Gastroesophageal sphincter (tissue), 4 donors: ENCODE data around the gene LTB4R. TPM values are rescaled to one million over a fixed set of nuclear protein-coding genes. Genes with fewer than 3 reads are reported as not detected.

Source experiments
- ATAC-seq: fragments of 150-250 bp; one replicate; pipeline ENCODE4 v1.9.1; 2016; ENCODE audit warnings: mild to moderate bottlenecking, moderate library complexity
- H3K27ac ChIP-seq, 4 donors: fragments of 200-600 bp; sonication (generic) in 3 of 4; 1 replicate in 3 of 4; 2 replicates in 1 of 4; pipeline ENCODE4 v1.5.1; 2016 to 2019
- H3K27me3 ChIP-seq: fragments of 200-600 bp; sonication (generic); one replicate; pipeline ENCODE4 v1.5.1; 2019
- H3K36me3 ChIP-seq, 2 donors: fragments of 200-600 bp; sonication (generic); one replicate each; pipeline ENCODE4 v1.5.1; 2019; ENCODE audit warnings: control low read depth in 1 of 2
- H3K4me1 ChIP-seq, 3 donors: fragments of 200-600 bp; sonication (generic); 1 replicate in 2 of 3; 2 replicates in 1 of 3; pipeline ENCODE4 v1.5.1; 2016 to 2019; ENCODE audit warnings: control low read depth in 2 of 3
- H3K4me3 ChIP-seq, 2 donors: fragments of 200-600 bp; sonication (generic); one replicate each; pipeline ENCODE4 v1.5.1; 2019; ENCODE audit warnings: mild to moderate bottlenecking in 1 of 2, moderate library complexity in 1 of 2
- H3K9me3 ChIP-seq, 3 donors: fragments of 200-600 bp; sonication (generic); one replicate each; pipeline ENCODE4 v1.5.1; 2017 to 2019; ENCODE audit warnings: control low read depth in 2 of 3
- EP300 ChIP-seq: sonication (generic); formaldehyde crosslinking; IDR thresholded peaks from one replicate; pipeline ENCODE4 v1.6.1; 2017; ENCODE audit warnings: antibody characterized with exemption, mild to moderate bottlenecking
- POLR2A ChIP-seq, 2 donors: fragments of 450-650 bp; IDR thresholded peaks; one replicate each; pipeline ENCODE4 v1.6.1; 2017; ENCODE audit warnings: antibody characterized with exemption in 2 of 2, mild to moderate bottlenecking in 2 of 2, moderate library complexity in 1 of 2
- POLR2AphosphoS5 ChIP-seq: sonication (generic); formaldehyde crosslinking; IDR thresholded peaks from one replicate; pipeline ENCODE4 v1.6.1; 2017; ENCODE audit warnings: antibody characterized with exemption
- WGBS, 2 donors: methylation state at CpG; one replicate each; pipeline ENCODE4 v1.1.5; 2018; ENCODE audit warnings: low coverage in 1 of 2; 5-methylcytosine and 5-hydroxymethylcytosine counted together
- total RNA-seq, 4 donors: library from RNA; depleted of rRNA; stranded (reverse); fragments of >200 nt; gene quantifications; one replicate each; pipeline ENCODE4 v1.1.0, GENCODE V29; 2016
- TF ChIP-seq, protein P1 (sequence below), 4 experiments: fragments of 200-600 bp in 2 of 4; fragments of 450-650 bp in 2 of 4; sonication (generic) in 1 of 4; IDR thresholded peaks; one replicate each; pipeline ENCODE4 v1.5.1; 2017 to 2019; ENCODE audit warnings: antibody characterized with exemption in 4 of 4, mild to moderate bottlenecking in 2 of 4, moderate library complexity in 2 of 4

LTB4R gene
- total RNA-seq, 4 donors from 2014 or later, result 3.0 to 4.2 (median 3.4) TPM

DNA sequence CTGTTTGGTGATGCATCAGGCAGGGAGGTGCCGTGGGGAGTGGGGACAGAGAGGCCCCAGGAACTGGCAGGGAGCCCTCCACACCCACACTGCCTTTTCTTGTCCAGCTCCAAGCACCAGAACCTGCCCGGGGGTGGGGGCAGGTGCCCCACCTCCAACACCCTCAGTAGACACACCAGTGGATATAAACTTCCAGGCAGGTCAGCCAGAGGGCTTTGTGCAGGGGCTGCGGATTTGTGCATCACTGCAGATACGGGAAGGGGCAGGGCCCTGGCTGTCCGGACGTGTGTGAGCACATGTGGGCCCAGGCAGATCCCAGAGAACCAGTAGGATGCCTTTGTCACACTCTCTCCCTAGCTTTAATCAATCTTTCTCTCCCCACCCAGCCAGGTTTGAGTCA is 47.0 kb upstream of the LTB4R start:
- no peak overlapping the region for H3K4me3 ChIP-seq
- TF ChIP-seq, protein P1, sequence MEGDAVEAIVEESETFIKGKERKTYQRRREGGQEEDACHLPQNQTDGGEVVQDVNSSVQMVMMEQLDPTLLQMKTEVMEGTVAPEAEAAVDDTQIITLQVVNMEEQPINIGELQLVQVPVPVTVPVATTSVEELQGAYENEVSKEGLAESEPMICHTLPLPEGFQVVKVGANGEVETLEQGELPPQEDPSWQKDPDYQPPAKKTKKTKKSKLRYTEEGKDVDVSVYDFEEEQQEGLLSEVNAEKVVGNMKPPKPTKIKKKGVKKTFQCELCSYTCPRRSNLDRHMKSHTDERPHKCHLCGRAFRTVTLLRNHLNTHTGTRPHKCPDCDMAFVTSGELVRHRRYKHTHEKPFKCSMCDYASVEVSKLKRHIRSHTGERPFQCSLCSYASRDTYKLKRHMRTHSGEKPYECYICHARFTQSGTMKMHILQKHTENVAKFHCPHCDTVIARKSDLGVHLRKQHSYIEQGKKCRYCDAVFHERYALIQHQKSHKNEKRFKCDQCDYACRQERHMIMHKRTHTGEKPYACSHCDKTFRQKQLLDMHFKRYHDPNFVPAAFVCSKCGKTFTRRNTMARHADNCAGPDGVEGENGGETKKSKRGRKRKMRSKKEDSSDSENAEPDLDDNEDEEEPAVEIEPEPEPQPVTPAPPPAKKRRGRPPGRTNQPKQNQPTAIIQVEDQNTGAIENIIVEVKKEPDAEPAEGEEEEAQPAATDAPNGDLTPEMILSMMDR (IDR thresholded peaks at IDR 0.05), result no peak
- TF ChIP-seq POLR2A (IDR thresholded peaks at IDR 0.05) (no peak), EP300 (no peak), POLR2AphosphoS5 (no peak)
- H3K27ac ChIP-seq, result no peak overlapping the region
- ATAC-seq, result no peak
- H3K9me3 ChIP-seq, result no peaks in the 10 kb centered on the region
- peaks cover 0 to 3% (median 0%) of the 10 kb centered on the region in 3 donors for H3K4me1 ChIP-seq
- H3K36me3 ChIP-seq, result peaks cover 0 to 52% of the 10 kb centered on the region in 2 donors
- no peaks in the 10 kb centered on the region for H3K27me3 ChIP-seq
- 56% methylated on average over 4 of the region's 6 CpGs; no CpG with 5 or more reads in 1 of the 2 donors for WGBS, 2 donors

DNA sequence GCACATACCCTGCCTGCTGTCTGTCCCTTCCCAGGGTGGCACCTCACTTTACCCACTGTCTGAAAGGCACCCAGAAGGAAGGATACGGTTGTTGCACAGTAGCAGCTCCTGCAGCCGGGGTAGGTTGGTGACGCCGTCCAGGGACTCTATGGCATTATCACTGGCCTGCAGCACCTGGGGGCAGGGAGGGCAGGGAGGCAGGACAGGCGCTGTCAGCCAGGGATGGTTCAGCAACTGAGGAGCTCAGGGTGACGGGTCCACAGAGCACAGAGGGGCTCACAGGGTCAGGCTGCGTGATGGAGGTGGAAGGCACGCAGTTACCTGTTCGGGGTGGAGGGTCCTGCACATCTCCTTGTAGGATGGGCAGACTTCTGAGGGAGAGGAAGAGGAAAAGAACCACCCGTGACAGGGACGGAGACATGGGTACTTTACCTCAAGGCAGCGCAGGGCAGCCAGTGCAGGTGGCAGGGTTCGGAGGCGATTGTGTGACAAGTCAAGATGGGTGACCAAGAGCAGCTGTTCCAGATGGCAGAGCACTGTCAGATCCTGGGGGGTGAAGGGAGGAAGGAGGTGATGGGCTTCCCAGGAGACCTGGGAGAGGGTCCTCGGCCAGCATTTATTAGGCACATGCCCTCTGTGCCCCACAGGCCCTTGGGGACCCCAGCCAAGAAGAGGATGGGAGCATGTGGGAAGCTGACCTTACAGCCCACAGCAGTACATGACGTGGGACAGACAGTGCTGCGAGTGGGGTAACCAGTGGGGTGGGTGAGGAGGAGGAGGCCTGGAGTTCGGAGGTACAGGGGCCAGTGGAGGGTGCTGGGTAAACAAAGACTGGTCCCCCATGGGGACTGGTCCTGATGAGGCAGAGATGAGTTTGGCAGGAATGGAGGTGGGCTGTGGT is 44.7 kb upstream of the LTB4R start:
- Histone ChIP-seq H3K27ac (no peak overlapping the region), H3K27me3 (no peaks in the 10 kb centered on the region), H3K36me3 (peaks cover 0 to 60% of the 10 kb centered on the region in 2 donors), H3K4me3 (no peak overlapping the region), H3K4me1 (peaks cover 0 to 7% (median under 1%) of the 10 kb centered on the region in 3 donors), H3K9me3 (no peaks in the 10 kb centered on the region)
- TF ChIP-seq POLR2A (IDR thresholded peaks at IDR 0.05), result no peak
- TF ChIP-seq EP300, result no peak
- TF ChIP-seq, protein P1 (IDR thresholded peaks at IDR 0.05), result no peak
- TF ChIP-seq POLR2AphosphoS5, result no peak
- no peak for ATAC-seq
- 62 to 76% methylated on average over 5 to 11 of the region's 18 CpGs for WGBS, 2 donors

DNA sequence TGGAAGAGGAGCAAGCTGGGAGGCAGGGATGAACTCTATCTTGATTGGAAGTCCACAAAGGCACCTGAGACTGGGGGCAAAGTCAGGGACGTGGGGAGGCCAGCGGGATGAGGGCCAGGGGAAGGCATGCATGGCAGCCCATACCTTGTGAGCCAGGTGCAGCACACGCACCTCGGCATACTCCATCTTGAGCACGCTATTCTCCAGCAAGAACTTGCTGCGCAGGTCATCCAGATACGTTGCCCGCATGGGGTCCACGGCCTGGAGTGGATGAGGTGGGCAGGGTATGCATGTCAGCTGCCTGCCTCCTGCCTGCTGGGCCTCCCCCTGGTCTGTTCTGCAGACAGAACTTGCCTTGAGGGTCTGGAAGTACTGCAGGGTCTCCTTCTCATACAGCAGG is 43.8 kb upstream of the LTB4R start:
- 78% methylated on average over 3 of the region's 9 CpGs; no CpG with 5 or more reads in 1 of the 2 donors for WGBS, 2 donors
- TF ChIP-seq EP300 (no peak), POLR2A (IDR thresholded peaks at IDR 0.05) (no peak), POLR2AphosphoS5 (no peak)
- TF ChIP-seq, protein P1 (IDR thresholded peaks at IDR 0.05), result no peak
- H3K27me3 ChIP-seq, result no peaks in the 10 kb centered on the region
- peaks cover 0 to 17% (median 6%) of the 10 kb centered on the region in 3 donors for H3K4me1 ChIP-seq
- H3K27ac ChIP-seq, result no peak overlapping the region
- peaks cover 0 to 60% of the 10 kb centered on the region in 2 donors for H3K36me3 ChIP-seq
- ATAC-seq, result no peak
- no peak overlapping the region for H3K4me3 ChIP-seq
- H3K9me3 ChIP-seq, result no peaks in the 10 kb centered on the region

DNA sequence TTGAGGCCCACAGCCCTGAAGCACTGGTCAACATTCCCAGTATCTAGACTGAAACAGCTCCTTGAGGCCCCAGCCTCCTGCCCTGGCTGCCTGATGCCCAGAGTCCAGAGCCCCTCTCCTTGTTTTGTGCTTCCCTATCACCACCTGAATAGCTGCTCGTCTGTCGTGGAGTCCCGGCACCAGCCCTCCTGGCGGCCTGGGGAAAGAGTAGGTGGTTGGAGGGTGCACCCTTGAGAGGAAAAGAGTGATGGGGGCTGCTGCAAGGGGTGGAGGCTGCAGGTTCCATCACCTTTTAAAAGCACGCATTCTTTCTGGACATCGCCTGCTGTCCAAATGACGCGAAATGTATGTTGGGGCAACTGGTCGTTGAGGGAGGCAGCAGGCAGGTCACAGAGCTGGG is 43.1 kb upstream of the LTB4R start:
- H3K36me3 ChIP-seq, result peaks cover 0 to 60% of the 10 kb centered on the region in 2 donors
- peaks cover 0 to 19% (median 6%) of the 10 kb centered on the region in 3 donors for H3K4me1 ChIP-seq
- no peak for ATAC-seq
- 80% methylated on average over 5 of the region's 9 CpGs; no CpG with 5 or more reads in 1 of the 2 donors for WGBS, 2 donors
- H3K9me3 ChIP-seq, result no peaks in the 10 kb centered on the region
- no peaks in the 10 kb centered on the region for H3K27me3 ChIP-seq
- H3K27ac ChIP-seq, result no peak overlapping the region
- H3K4me3 ChIP-seq, result no peak overlapping the region
- TF ChIP-seq EP300, result no peak
- TF ChIP-seq, protein P1 (IDR thresholded peaks at IDR 0.05), result no peak
- TF ChIP-seq POLR2A (IDR thresholded peaks at IDR 0.05), result no peak
- no peak for TF ChIP-seq POLR2AphosphoS5

DNA sequence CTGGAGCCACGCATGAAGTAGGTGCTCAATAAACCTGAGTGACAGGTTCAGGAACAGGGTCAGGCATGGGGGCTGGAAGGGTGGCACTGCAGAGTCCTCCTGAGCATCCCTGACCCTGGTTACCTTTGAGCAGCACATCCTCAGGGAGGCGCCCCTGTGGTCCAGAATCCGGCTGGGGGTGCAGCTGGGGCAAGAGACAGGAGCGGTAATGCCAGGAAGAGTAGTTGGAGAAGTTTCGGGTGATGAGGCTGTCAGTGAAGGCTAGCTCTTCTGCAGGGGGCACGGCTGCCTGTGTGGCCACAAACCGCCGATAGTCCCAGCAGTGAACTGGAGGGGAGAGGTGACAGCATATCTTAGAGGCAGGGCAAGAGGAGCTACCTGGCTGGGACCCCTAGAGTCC is 41.9 kb upstream of the LTB4R start:
- Histone ChIP-seq H3K9me3 (no peaks in the 10 kb centered on the region), H3K4me3 (no peak overlapping the region), H3K27ac (no peak overlapping the region), H3K27me3 (no peaks in the 10 kb centered on the region), H3K36me3 (peaks cover 0 to 58% of the 10 kb centered on the region in 2 donors), H3K4me1 (peaks cover 0 to 19% (median 6%) of the 10 kb centered on the region in 3 donors)
- TF ChIP-seq POLR2A (IDR thresholded peaks at IDR 0.05), result no peak
- no peak for TF ChIP-seq EP300
- TF ChIP-seq, protein P1 (IDR thresholded peaks at IDR 0.05), result no peak
- no peak for TF ChIP-seq POLR2AphosphoS5
- ATAC-seq, result no peak
- 85% methylated on average over 4 of the region's 8 CpGs; no CpG with 5 or more reads in 1 of the 2 donors for WGBS, 2 donors
